ENCODE data around the gene CNTNAP2. TPM values are rescaled to one million over a fixed set of nuclear protein-coding genes. Genes with fewer than 3 reads are reported as not detected.

CNTNAP2 gene
- total and polyA plus RNA-seq, 2 donors (not counting 1 experiment from before 2014, with no cell fraction given): not detected

DNA sequence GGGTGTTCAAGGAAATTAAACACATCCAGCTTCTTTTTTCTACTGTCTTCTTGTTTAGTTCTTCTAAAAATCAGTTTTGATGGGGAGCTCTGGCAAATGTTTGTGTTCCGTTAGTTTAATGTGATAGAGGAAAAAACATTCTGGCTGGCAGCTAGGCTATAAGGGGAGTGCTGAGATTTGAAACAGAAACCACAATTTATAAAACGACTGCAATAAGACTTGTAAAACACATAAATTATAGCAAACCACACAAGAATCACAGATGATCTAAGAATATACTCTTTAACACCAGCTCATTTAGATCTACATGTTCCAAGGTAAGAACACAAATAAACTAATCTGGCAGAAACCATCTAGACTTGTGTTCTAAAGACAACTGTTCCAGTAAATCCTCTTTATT, 425.5 kb downstream of the CNTNAP2 start:
- Histone ChIP-seq H3K9ac (ENCODE audit: insufficient read depth, low read length) (no peak overlapping the region), H3K4me1 (ENCODE audit: control insufficient read depth, extremely low read depth, insufficient read depth, low read length) (no peaks in the 10 kb centered on the region), H3K9me3 (ENCODE audit: control insufficient read depth, insufficient read depth, low read depth, low read length) (no peaks in the 10 kb centered on the region), H3K27me3 (ENCODE audit: control insufficient read depth, insufficient read depth, low read length) (no peaks in the 10 kb centered on the region), H3K27ac (ENCODE audit: insufficient read depth, low read length) (no peak overlapping the region), H3K4me2 (ENCODE audit: extremely low read depth, insufficient read depth, low read length) (no peak overlapping the region), H2AFZ (ENCODE audit: low read length) (no peak overlapping the region), H3K79me2 (ENCODE audit: control insufficient read depth, insufficient read depth, low read length) (no peaks in the 10 kb centered on the region), H3K4me3 (replicated peaks in 1 of 4; ENCODE audit: control extremely low read depth in 1 of 4, insufficient read depth in 1 of 4, low read depth in 3 of 4, low read length in 4 of 4) (no peak overlapping the region), H3K36me3 (ENCODE audit: control insufficient read depth, insufficient read depth, low read length) (no peaks in the 10 kb centered on the region), H4K20me1 (ENCODE audit: control insufficient read depth, extremely low read depth, insufficient read depth, low read length) (no peaks in the 10 kb centered on the region)
- DNase-seq (ENCODE audit: low read depth in 2 of 2): no peak
- TF ChIP-seq, protein P1, sequence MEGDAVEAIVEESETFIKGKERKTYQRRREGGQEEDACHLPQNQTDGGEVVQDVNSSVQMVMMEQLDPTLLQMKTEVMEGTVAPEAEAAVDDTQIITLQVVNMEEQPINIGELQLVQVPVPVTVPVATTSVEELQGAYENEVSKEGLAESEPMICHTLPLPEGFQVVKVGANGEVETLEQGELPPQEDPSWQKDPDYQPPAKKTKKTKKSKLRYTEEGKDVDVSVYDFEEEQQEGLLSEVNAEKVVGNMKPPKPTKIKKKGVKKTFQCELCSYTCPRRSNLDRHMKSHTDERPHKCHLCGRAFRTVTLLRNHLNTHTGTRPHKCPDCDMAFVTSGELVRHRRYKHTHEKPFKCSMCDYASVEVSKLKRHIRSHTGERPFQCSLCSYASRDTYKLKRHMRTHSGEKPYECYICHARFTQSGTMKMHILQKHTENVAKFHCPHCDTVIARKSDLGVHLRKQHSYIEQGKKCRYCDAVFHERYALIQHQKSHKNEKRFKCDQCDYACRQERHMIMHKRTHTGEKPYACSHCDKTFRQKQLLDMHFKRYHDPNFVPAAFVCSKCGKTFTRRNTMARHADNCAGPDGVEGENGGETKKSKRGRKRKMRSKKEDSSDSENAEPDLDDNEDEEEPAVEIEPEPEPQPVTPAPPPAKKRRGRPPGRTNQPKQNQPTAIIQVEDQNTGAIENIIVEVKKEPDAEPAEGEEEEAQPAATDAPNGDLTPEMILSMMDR (conservative IDR thresholded peaks at IDR 0.05 in 1 of 2, IDR thresholded peaks at IDR 0.05 in 1 of 2; ENCODE audit: low read depth in 1 of 2, low read length in 2 of 2): no peak
- no peak for TF ChIP-seq EZH2 (IDR thresholded peaks at IDR 0.05; ENCODE audit: low read length, missing control alignments)

DNA sequence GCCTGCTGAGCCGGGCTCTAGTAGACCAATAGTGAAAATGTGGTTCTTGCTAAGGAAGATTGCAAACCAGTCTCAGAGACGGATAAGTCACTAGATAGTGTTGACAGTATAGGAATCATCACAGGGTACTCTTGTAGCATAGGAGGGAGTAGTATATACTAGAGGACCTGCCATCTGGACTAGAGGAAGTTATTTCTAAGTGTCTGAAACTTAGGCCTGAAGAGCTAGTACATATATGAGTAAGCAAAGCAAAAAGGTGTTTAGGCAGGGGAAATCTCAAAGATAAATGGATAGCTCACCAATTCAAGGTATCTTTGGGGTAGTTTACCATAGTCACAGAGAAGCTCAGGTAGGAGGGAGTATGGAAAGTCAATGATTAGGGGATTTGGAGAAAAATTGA, 428.1 kb downstream of the CNTNAP2 start:
- no peak for DNase-seq (ENCODE audit: low read depth in 2 of 2)
- H2AFZ ChIP-seq (ENCODE audit: low read length): no peak overlapping the region

DNA sequence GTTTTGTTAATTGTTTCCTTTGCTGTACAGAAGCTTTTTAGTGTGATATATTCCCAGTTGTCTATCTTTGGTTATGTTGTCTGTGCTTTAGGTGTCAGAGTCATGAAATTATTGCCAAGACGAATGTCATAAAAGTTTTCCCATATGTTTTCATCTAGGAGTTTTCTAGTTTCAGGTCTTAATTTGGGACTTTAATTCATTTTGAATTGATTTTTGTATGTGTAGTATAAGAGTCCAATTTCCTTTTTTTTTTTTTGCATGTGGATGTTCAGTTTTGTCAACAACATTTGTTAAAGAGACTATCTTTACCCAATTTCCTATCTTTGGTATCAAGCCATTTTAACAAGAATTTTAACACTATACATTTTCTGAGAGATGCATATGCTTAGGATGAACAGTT, 432.2 kb downstream of the CNTNAP2 start:
- Histone ChIP-seq H4K20me1 (ENCODE audit: control insufficient read depth, extremely low read depth, insufficient read depth, low read length) (no peaks in the 10 kb centered on the region), H3K4me1 (ENCODE audit: control insufficient read depth, extremely low read depth, insufficient read depth, low read length) (no peaks in the 10 kb centered on the region), H3K4me2 (ENCODE audit: extremely low read depth, insufficient read depth, low read length) (no peak overlapping the region), H3K36me3 (ENCODE audit: control insufficient read depth, insufficient read depth, low read length) (no peaks in the 10 kb centered on the region), H3K9ac (ENCODE audit: insufficient read depth, low read length) (no peak overlapping the region), H2AFZ (ENCODE audit: low read length) (no peak overlapping the region), H3K79me2 (ENCODE audit: control insufficient read depth, insufficient read depth, low read length) (no peaks in the 10 kb centered on the region), H3K27me3 (ENCODE audit: control insufficient read depth, insufficient read depth, low read length) (no peaks in the 10 kb centered on the region), H3K9me3 (ENCODE audit: control insufficient read depth, insufficient read depth, low read depth, low read length) (no peaks in the 10 kb centered on the region), H3K4me3 (replicated peaks in 1 of 4; ENCODE audit: control extremely low read depth in 1 of 4, insufficient read depth in 1 of 4, low read depth in 3 of 4, low read length in 4 of 4) (no peak overlapping the region), H3K27ac (ENCODE audit: insufficient read depth, low read length) (no peak overlapping the region)
- TF ChIP-seq, protein P1 (conservative IDR thresholded peaks at IDR 0.05 in 1 of 2, IDR thresholded peaks at IDR 0.05 in 1 of 2; ENCODE audit: low read depth in 1 of 2, low read length in 2 of 2): no peak
- no peak for TF ChIP-seq EZH2 (IDR thresholded peaks at IDR 0.05; ENCODE audit: low read length, missing control alignments)
- DNase-seq (ENCODE audit: low read depth in 2 of 2): no peak

More for the DNA sequence above, 428.1 kb downstream of the CNTNAP2 start:
- H4K20me1 ChIP-seq (ENCODE audit: control insufficient read depth, extremely low read depth, insufficient read depth, low read length): no peaks in the 10 kb centered on the region
- no peak overlapping the region for H3K9ac ChIP-seq (ENCODE audit: insufficient read depth, low read length)
- H3K79me2 ChIP-seq (ENCODE audit: control insufficient read depth, insufficient read depth, low read length): no peaks in the 10 kb centered on the region
- H3K9me3 ChIP-seq (ENCODE audit: control insufficient read depth, insufficient read depth, low read depth, low read length): no peaks in the 10 kb centered on the region
- no peaks in the 10 kb centered on the region for H3K36me3 ChIP-seq (ENCODE audit: control insufficient read depth, insufficient read depth, low read length)
- H3K4me2 ChIP-seq (ENCODE audit: extremely low read depth, insufficient read depth, low read length): no peak overlapping the region
- no peak for TF ChIP-seq EZH2 (IDR thresholded peaks at IDR 0.05; ENCODE audit: low read length, missing control alignments)
- no peaks in the 10 kb centered on the region for H3K4me1 ChIP-seq (ENCODE audit: control insufficient read depth, extremely low read depth, insufficient read depth, low read length)
- H3K27me3 ChIP-seq (ENCODE audit: control insufficient read depth, insufficient read depth, low read length): no peaks in the 10 kb centered on the region
- H3K27ac ChIP-seq (ENCODE audit: insufficient read depth, low read length): no peak overlapping the region
- H3K4me3 ChIP-seq (replicated peaks in 1 of 4; ENCODE audit: control extremely low read depth in 1 of 4, insufficient read depth in 1 of 4, low read depth in 3 of 4, low read length in 4 of 4): no peak overlapping the region

Measured in fibroblast of lung (primary cell).